HG03571 (cell line): Measurements from ENCODE around the gene RAI1.
"Not testable (repeated sequence)": the region's sequence is repeated elsewhere in the genome, so short reads cannot be mapped to it uniquely, and the experiment has no call there.

Source experiments
- ATAC-seq: cut with Tn5 transposase; IDR thresholded peaks from one replicate; pipeline ENCODE4 v1.9.1; 2021; ENCODE audit not compliant: unreplicated experiment

The RAI1 gene

GRCh38 chr17:17679748-17680147 lies 1.5 kb upstream of the RAI1 start:
- no peak for ATAC-seq

GRCh38 chr17:17680477-17681186 lies 626 bp upstream of the RAI1 start:
- no peak for ATAC-seq

GRCh38 chr17:17681744-17682292 lies 560 bp downstream of the RAI1 start:
- peak; percentile 25 for ATAC-seq

GRCh38 chr17:17682293-17682736 lies 1.1 kb downstream of the RAI1 start:
- ATAC-seq = peak; percentile 35

- peak; percentile 7 for ATAC-seq
Measured at GRCh38 chr17:17682737-17683680, 1.8 kb downstream of the RAI1 start.

GRCh38 chr17:17683710-17684365 lies 2.6 kb downstream of the RAI1 start:
- ATAC-seq = no peak

GRCh38 chr17:17684906-17685774 lies 3.9 kb downstream of the RAI1 start:
- ATAC-seq = no peak

- no peak for ATAC-seq
Measured at GRCh38 chr17:17685775-17686291, 4.6 kb downstream of the RAI1 start.

GRCh38 chr17:17689312-17689711 lies 8.1 kb downstream of the RAI1 start:
- no peak for ATAC-seq

GRCh38 chr17:17690233-17690632 lies 9.0 kb downstream of the RAI1 start:
- ATAC-seq = not testable (repeated sequence)

- peak; percentile 38 for ATAC-seq
Measured at GRCh38 chr17:17691468-17692263, 10.4 kb downstream of the RAI1 start.

- ATAC-seq = no peak
Measured at GRCh38 chr17:17692353-17693252, 11.3 kb downstream of the RAI1 start.

- no peak for ATAC-seq
Measured at GRCh38 chr17:17693253-17694168, 12.3 kb downstream of the RAI1 start.

- ATAC-seq = peak; percentile 43
Measured at GRCh38 chr17:17694169-17695081, 13.2 kb downstream of the RAI1 start.

- no peak for ATAC-seq
Measured at GRCh38 chr17:17696085-17696484, 14.8 kb downstream of the RAI1 start.
